ENCODE data around the gene CHRDL1.

- TF ChIP-seq CTCF (IDR thresholded peaks at IDR 0.05): no peak
- TF ChIP-seq POLR2A (IDR thresholded peaks at IDR 0.05): no peak
Observed at GRCh38 chrX:110836982-110837381, 41.4 kb upstream of the CHRDL1 start.
